Measurements from ENCODE around the gene MS4A3. TPM values are rescaled to one million over a fixed set of nuclear protein-coding genes. Genes with fewer than 3 reads are reported as not detected.
"Not testable (repeated sequence)": the region's sequence is repeated elsewhere in the genome, so short reads cannot be mapped to it uniquely, and the experiment has no call there.

Gene MS4A3
- total and polyA plus RNA-seq, 2 experiments from 2014 or later = not detected

GRCh38 chr11:60040109-60040508 is 16.4 kb upstream of the MS4A3 start, which contains the start of gene OOSP2 (continued):
- no peak for TF ChIP-seq ZNF462 (CRISPR knock-in tag; IDR thresholded peaks at IDR 0.05)
- TF ChIP-seq STAT1 (IDR thresholded peaks at IDR 0.05; ENCODE audit: unreplicated experiment) = no peak
- no peak for TF ChIP-seq JUNB (IDR thresholded peaks at IDR 0.05; ENCODE audit: unreplicated experiment)
- no peak for TF ChIP-seq ZNF331 (CRISPR knock-in tag; IDR thresholded peaks at IDR 0.05; ENCODE audit: low read depth)
- no peak for TF ChIP-seq EZH2phosphoT487 (IDR thresholded peaks at IDR 0.05; ENCODE audit: unreplicated experiment)
- TF ChIP-seq, protein P1, sequence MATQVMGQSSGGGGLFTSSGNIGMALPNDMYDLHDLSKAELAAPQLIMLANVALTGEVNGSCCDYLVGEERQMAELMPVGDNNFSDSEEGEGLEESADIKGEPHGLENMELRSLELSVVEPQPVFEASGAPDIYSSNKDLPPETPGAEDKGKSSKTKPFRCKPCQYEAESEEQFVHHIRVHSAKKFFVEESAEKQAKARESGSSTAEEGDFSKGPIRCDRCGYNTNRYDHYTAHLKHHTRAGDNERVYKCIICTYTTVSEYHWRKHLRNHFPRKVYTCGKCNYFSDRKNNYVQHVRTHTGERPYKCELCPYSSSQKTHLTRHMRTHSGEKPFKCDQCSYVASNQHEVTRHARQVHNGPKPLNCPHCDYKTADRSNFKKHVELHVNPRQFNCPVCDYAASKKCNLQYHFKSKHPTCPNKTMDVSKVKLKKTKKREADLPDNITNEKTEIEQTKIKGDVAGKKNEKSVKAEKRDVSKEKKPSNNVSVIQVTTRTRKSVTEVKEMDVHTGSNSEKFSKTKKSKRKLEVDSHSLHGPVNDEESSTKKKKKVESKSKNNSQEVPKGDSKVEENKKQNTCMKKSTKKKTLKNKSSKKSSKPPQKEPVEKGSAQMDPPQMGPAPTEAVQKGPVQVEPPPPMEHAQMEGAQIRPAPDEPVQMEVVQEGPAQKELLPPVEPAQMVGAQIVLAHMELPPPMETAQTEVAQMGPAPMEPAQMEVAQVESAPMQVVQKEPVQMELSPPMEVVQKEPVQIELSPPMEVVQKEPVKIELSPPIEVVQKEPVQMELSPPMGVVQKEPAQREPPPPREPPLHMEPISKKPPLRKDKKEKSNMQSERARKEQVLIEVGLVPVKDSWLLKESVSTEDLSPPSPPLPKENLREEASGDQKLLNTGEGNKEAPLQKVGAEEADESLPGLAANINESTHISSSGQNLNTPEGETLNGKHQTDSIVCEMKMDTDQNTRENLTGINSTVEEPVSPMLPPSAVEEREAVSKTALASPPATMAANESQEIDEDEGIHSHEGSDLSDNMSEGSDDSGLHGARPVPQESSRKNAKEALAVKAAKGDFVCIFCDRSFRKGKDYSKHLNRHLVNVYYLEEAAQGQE (IDR thresholded peaks at IDR 0.05; ENCODE audit: unreplicated experiment) = no peak
- TF ChIP-seq NANOG (IDR thresholded peaks at IDR 0.05; ENCODE audit: borderline replicate concordance) = no peak
- TF ChIP-seq POLR2AphosphoS5 (IDR thresholded peaks at IDR 0.05; ENCODE audit: low read depth) = no peak
- TF ChIP-seq CREB1 (CRISPR knock-in tag; IDR thresholded peaks at IDR 0.05; ENCODE audit: low read depth) = no peak
- TF ChIP-seq ETS1 (IDR thresholded peaks at IDR 0.05) = no peak
- TF ChIP-seq CTCF (conservative IDR thresholded peaks at IDR 0.05; ENCODE audit: low read depth in 2 of 2) = no peak
- no peak for TF ChIP-seq EZH2 (IDR thresholded peaks at IDR 0.05; ENCODE audit: low read depth, unreplicated experiment)

DNA sequence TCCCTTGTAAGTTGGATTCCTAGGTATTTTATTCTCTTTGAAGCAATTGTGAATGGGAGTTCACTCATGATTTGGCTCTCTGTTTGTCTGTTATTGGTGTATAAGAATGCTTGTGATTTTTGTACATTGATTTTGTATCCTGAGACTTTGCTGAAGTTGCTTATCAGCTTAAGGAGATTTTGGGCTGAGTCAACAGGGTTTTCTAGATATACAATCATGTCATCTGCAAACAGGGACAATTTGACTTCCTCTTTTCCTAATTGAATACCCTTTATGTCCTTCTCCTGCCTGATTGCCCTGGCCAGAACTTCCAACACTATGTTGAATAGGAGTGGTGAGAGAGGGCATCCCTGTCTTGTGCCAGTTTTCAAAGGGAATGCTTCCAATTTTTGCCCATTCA is 6.0 kb upstream of the MS4A3 start:
- not testable (repeated sequence) for ATAC-seq; H3K4me3 ChIP-seq; H3K79me2 ChIP-seq (replicated peaks; ENCODE audit: insufficient read depth); H3K36me3 Mint-ChIP-seq (ENCODE audit: low read depth); H3K27me3 ChIP-seq (ENCODE audit: insufficient read depth); H3K27me3 Mint-ChIP-seq (ENCODE audit: insufficient read depth, low read depth, poor library complexity); H3K4me2 ChIP-seq; H3K4me1 ChIP-seq (ENCODE audit: insufficient read depth); H3K27ac ChIP-seq (ENCODE audit: low read depth); H3K36me3 ChIP-seq (ENCODE audit: insufficient read depth); DNase-seq (ENCODE audit: low spot score); H3K27ac Mint-ChIP-seq; H3K9me2 ChIP-seq (ENCODE audit: insufficient read depth); H3F3A ChIP-seq (replicated peaks; ENCODE audit: low read depth); H4K20me1 ChIP-seq (replicated peaks; ENCODE audit: insufficient read depth); H2AFZ ChIP-seq; H3K4me3 Mint-ChIP-seq; H3K9me3 Mint-ChIP-seq; H3K4me1 Mint-ChIP-seq

Data from GM23338 (cell line).